Measurements from ENCODE around the gene RAB11FIP5.

GRCh38 chr2:73083886-73084800 is 28.6 kb downstream of the RAB11FIP5 start:
- no peak for TF ChIP-seq POLR2A (IDR thresholded peaks at IDR 0.05; ENCODE audit: borderline replicate concordance, extremely low read depth, insufficient read depth, insufficient read length)
- no peak for TF ChIP-seq REST (IDR thresholded peaks at IDR 0.05; ENCODE audit: low read depth)
- TF ChIP-seq CTCF (IDR thresholded peaks at IDR 0.05 in 2 of 3, conservative IDR thresholded peaks at IDR 0.05 in 1 of 3; ENCODE audit: borderline replicate concordance in 1 of 3, insufficient read depth in 1 of 3, low read depth in 2 of 3, low read length in 2 of 3) = no peak
- no peak for TF ChIP-seq ZFX (IDR thresholded peaks at IDR 0.05)
- TF ChIP-seq EZH2 (IDR thresholded peaks at IDR 0.05) = no peak
- no peak for TF ChIP-seq RAD21 (IDR thresholded peaks at IDR 0.05; ENCODE audit: low read depth)
- TF ChIP-seq ZNF274 (IDR thresholded peaks at IDR 0.05; ENCODE audit: low read depth, low read length) = no peak

Data from HCT116 (cell line).